GM18873 (cell line): Measurements from ENCODE around the gene ANTXR2.
"Not testable (repeated sequence)": the region's sequence is repeated elsewhere in the genome, so short reads cannot be mapped to it uniquely, and the experiment has no call there.

Experiments used
- ATAC-seq: cut with Tn5 transposase; IDR thresholded peaks from one replicate; pipeline ENCODE4 v1.9.1; 2021; ENCODE audit warnings: mild to moderate bottlenecking, moderate library complexity, moderate number of reproducible peaks; ENCODE audit not compliant: unreplicated experiment, low FRiP score

The ANTXR2 gene

GRCh38 chr4:79998201-79998600 is 74.8 kb downstream of the ANTXR2 start:
- no peak for ATAC-seq

GRCh38 chr4:79996851-79997250 is 76.2 kb downstream of the ANTXR2 start:
- ATAC-seq, result no peak

- ATAC-seq, result no peak
Observed at GRCh38 chr4:79993476-79993875, 79.6 kb downstream of the ANTXR2 start.

GRCh38 chr4:79991601-79992000 is 81.4 kb downstream of the ANTXR2 start:
- ATAC-seq, result no peak

- not testable (repeated sequence) for ATAC-seq
Observed at GRCh38 chr4:79991100-79991499, 81.9 kb downstream of the ANTXR2 start.

GRCh38 chr4:79987401-79987800 is 85.6 kb downstream of the ANTXR2 start:
- ATAC-seq, result no peak

- no peak for ATAC-seq
Observed at GRCh38 chr4:79983431-79983830, 89.6 kb downstream of the ANTXR2 start.

- no peak for ATAC-seq
Observed at GRCh38 chr4:79982601-79983322, 90.3 kb downstream of the ANTXR2 start.

- no peak for ATAC-seq
Observed at GRCh38 chr4:79980448-79980847, 92.6 kb downstream of the ANTXR2 start.

- no peak for ATAC-seq
Observed at GRCh38 chr4:79979785-79980437, 93.1 kb downstream of the ANTXR2 start.

- ATAC-seq, result no peak
Observed at GRCh38 chr4:79977131-79977840, 95.7 kb downstream of the ANTXR2 start.

GRCh38 chr4:79964400-79965211 is 108.4 kb downstream of the ANTXR2 start:
- ATAC-seq, result no peak

GRCh38 chr4:79964020-79964399 is 109.0 kb downstream of the ANTXR2 start:
- ATAC-seq, result no peak

- no peak for ATAC-seq
Observed at GRCh38 chr4:79959652-79960051, 113.4 kb downstream of the ANTXR2 start.

- ATAC-seq, result no peak
Observed at GRCh38 chr4:79958466-79959264, 114.4 kb downstream of the ANTXR2 start.

- ATAC-seq, result no peak
Observed at GRCh38 chr4:79949178-79949577, 123.9 kb downstream of the ANTXR2 start.

GRCh38 chr4:79948739-79949138 is 124.3 kb downstream of the ANTXR2 start:
- no peak for ATAC-seq

- no peak for ATAC-seq
Observed at GRCh38 chr4:79948261-79948660, 124.8 kb downstream of the ANTXR2 start.

GRCh38 chr4:79947386-79947785 is 125.6 kb downstream of the ANTXR2 start:
- ATAC-seq, result no peak

- no peak for ATAC-seq
Observed at GRCh38 chr4:79935274-79935673, 137.8 kb downstream of the ANTXR2 start.
